Ectodermal cell (in vitro differentiated cells): ENCODE measurements around the gene CIB4.

Experiments
- H3K27ac ChIP-seq: 2 replicates; pipeline ENCODE4 v1.7.0; 2013; ENCODE audit warnings: mild to moderate bottlenecking, low read depth, low read length; ENCODE audit not compliant: insufficient read depth, poor library complexity, severe bottlenecking
- H3K27me3 ChIP-seq: 2 replicates; pipeline ENCODE4 v1.7.0; 2013; ENCODE audit warnings: mild to moderate bottlenecking, low read length; ENCODE audit not compliant: insufficient read depth, control insufficient read depth, poor library complexity, severe bottlenecking
- H3K36me3 ChIP-seq: one replicate; pipeline ENCODE4 v1.7.0; 2013; ENCODE audit warnings: low read length; ENCODE audit not compliant: control insufficient read depth, insufficient read depth
- H3K4me1 ChIP-seq: one replicate; pipeline ENCODE4 v1.7.0; 2013; ENCODE audit warnings: low read length; ENCODE audit not compliant: control insufficient read depth, insufficient read depth
- H3K4me3 ChIP-seq: 2 replicates; pipeline ENCODE4 v1.7.0; 2013; ENCODE audit warnings: low read depth, low read length, control low read depth; ENCODE audit not compliant: insufficient read depth
- H3K9me3 ChIP-seq: 2 replicates; pipeline ENCODE4 v1.7.0; 2013; ENCODE audit warnings: mild to moderate bottlenecking, low read length, moderate library complexity; ENCODE audit not compliant: control insufficient read depth
- WGBS, 2 experiments: methylation state at CpG; one replicate each; pipeline ENCODE4 v1.1.7; 2013; ENCODE audit warnings: missing lambda C conversion rate in 2 of 2; 5-methylcytosine and 5-hydroxymethylcytosine counted together

The CIB4 gene

GRCh38 chr2:26675651-26676255 is 34.6 kb upstream of the CIB4 start:
- Histone ChIP-seq H3K9me3 (no peaks in the 10 kb centered on the region), H3K4me3 (no peak overlapping the region), H3K27ac (no peak overlapping the region), H3K27me3 (no peaks in the 10 kb centered on the region), H3K36me3 (no peaks in the 10 kb centered on the region), H3K4me1 (peaks cover 3% of the 10 kb centered on the region)
- WGBS, 2 experiments, result 94 to 96% methylated on average over 6 of the region's 6 CpGs

GRCh38 chr2:26674771-26675170 is 33.6 kb upstream of the CIB4 start:
- Histone ChIP-seq H3K27me3 (no peaks in the 10 kb centered on the region), H3K27ac (no peak overlapping the region), H3K36me3 (no peaks in the 10 kb centered on the region), H3K4me3 (no peak overlapping the region), H3K4me1 (peaks cover 3% of the 10 kb centered on the region), H3K9me3 (no peaks in the 10 kb centered on the region)
- 91 to 93% methylated on average over 13 of the region's 13 CpGs for WGBS, 2 experiments

GRCh38 chr2:26674002-26674751 is 33.0 kb upstream of the CIB4 start:
- no peaks in the 10 kb centered on the region for H3K27me3 ChIP-seq

GRCh38 chr2:26672818-26673393 is 31.7 kb upstream of the CIB4 start:
- Histone ChIP-seq H3K27me3 (no peaks in the 10 kb centered on the region), H3K27ac (no peak overlapping the region), H3K4me1 (peaks cover 3% of the 10 kb centered on the region), H3K36me3 (no peaks in the 10 kb centered on the region), H3K4me3 (no peak overlapping the region), H3K9me3 (no peaks in the 10 kb centered on the region)
- 91 to 94% methylated on average over 9 of the region's 9 CpGs for WGBS, 2 experiments

More at GRCh38 chr2:26674002-26674751, 33.0 kb upstream of the CIB4 start:
- no peak overlapping the region for H3K27ac ChIP-seq
- peaks cover 3% of the 10 kb centered on the region for H3K4me1 ChIP-seq
- H3K4me3 ChIP-seq, result no peak overlapping the region
- H3K9me3 ChIP-seq, result no peaks in the 10 kb centered on the region
- 93 to 94% methylated on average over 14 of the region's 14 CpGs for WGBS, 2 experiments
- no peaks in the 10 kb centered on the region for H3K36me3 ChIP-seq

- H3K27me3 ChIP-seq, result no peaks in the 10 kb centered on the region
- no peaks in the 10 kb centered on the region for H3K9me3 ChIP-seq
- H3K27ac ChIP-seq, result no peak overlapping the region
- peaks cover 3% of the 10 kb centered on the region for H3K4me1 ChIP-seq
- H3K4me3 ChIP-seq, result no peak overlapping the region
- H3K36me3 ChIP-seq, result no peaks in the 10 kb centered on the region
- WGBS, 2 experiments, result 77% methylated on average over 11 of the region's 11 CpGs
Observed at GRCh38 chr2:26672112-26672817, 31.1 kb upstream of the CIB4 start.

- Histone ChIP-seq H3K9me3 (no peaks in the 10 kb centered on the region), H3K27ac (no peak overlapping the region), H3K4me3 (no peak overlapping the region), H3K4me1 (peaks cover 3% of the 10 kb centered on the region), H3K27me3 (no peaks in the 10 kb centered on the region), H3K36me3 (no peaks in the 10 kb centered on the region)
- 90 to 92% methylated on average over 5 of the region's 5 CpGs for WGBS, 2 experiments
Observed at GRCh38 chr2:26671691-26672090, 30.5 kb upstream of the CIB4 start.

GRCh38 chr2:26670931-26671460 is 29.8 kb upstream of the CIB4 start:
- H3K27me3 ChIP-seq, result no peaks in the 10 kb centered on the region
- no peak overlapping the region for H3K4me3 ChIP-seq
- 90 to 92% methylated on average over 5 of the region's 5 CpGs for WGBS, 2 experiments

GRCh38 chr2:26670171-26670570 is 29.0 kb upstream of the CIB4 start:
- Histone ChIP-seq H3K27me3 (no peaks in the 10 kb centered on the region), H3K9me3 (no peaks in the 10 kb centered on the region), H3K4me3 (no peak overlapping the region), H3K27ac (no peak overlapping the region), H3K36me3 (no peaks in the 10 kb centered on the region), H3K4me1 (peaks cover 3% of the 10 kb centered on the region)
- WGBS, 2 experiments, result 61 to 63% methylated on average over 3 of the region's 3 CpGs

More at GRCh38 chr2:26670931-26671460, 29.8 kb upstream of the CIB4 start:
- Histone ChIP-seq H3K4me1 (peaks cover 3% of the 10 kb centered on the region), H3K9me3 (no peaks in the 10 kb centered on the region), H3K36me3 (no peaks in the 10 kb centered on the region), H3K27ac (no peak overlapping the region)

GRCh38 chr2:26668856-26669750 is 27.9 kb upstream of the CIB4 start:
- H3K36me3 ChIP-seq, result no peaks in the 10 kb centered on the region
- H3K27me3 ChIP-seq, result no peaks in the 10 kb centered on the region
- 86 to 88% methylated on average over 8 of the region's 8 CpGs for WGBS, 2 experiments
- H3K4me3 ChIP-seq, result no peak overlapping the region
- peaks cover 3% of the 10 kb centered on the region for H3K4me1 ChIP-seq
- H3K27ac ChIP-seq, result no peak overlapping the region
- H3K9me3 ChIP-seq, result no peaks in the 10 kb centered on the region
